Activated naive CD4-positive, alpha-beta T cell treated with anti-CD3 and anti-CD28 coated beads, Interleukin-2, amount 10 ng/mL, durations not matched to agents 7 days and 5 days (primary cell): ENCODE measurements around the gene FAM181B.
A peak's percentile ranks its signal among the peaks of the same experiment; 100 is the strongest.

Experiments
- CTCF ChIA-PET: fragments of 350-600 bp; sonication (Branson Sonifier 250); formaldehyde crosslinking; loops from one replicate; lab custom pipeline; 2021; ENCODE audit warnings: antibody characterized with exemption; lab: Charles Lee
- DNase-seq: peaks from one replicate; pipeline ENCODE4 v3.0.0-alpha.2; 2020
- H3K27ac Mint-ChIP-seq: one replicate; pipeline ENCODE4 v1.8.0; 2021; ENCODE audit warnings: mild to moderate bottlenecking, moderate library complexity, mixed read lengths
- H3K27me3 Mint-ChIP-seq: one replicate; pipeline ENCODE4 v1.8.0; 2021; ENCODE audit warnings: mild to moderate bottlenecking, mixed read lengths
- H3K36me3 Mint-ChIP-seq: one replicate; pipeline ENCODE4 v1.8.0; 2021; ENCODE audit warnings: mixed read lengths
- H3K4me1 Mint-ChIP-seq: one replicate; pipeline ENCODE4 v1.8.0; 2021; ENCODE audit warnings: mixed read lengths
- H3K4me3 Mint-ChIP-seq: one replicate; pipeline ENCODE4 v1.8.0; 2021; ENCODE audit warnings: mild to moderate bottlenecking, moderate library complexity, mixed read lengths
- H3K9me3 Mint-ChIP-seq: one replicate; pipeline ENCODE4 v1.8.0; 2021; ENCODE audit warnings: mixed read lengths

FAM181B gene

GRCh38 chr11:82756765-82757639 lies 23.3 kb upstream of the FAM181B start:
- H3K27me3 Mint-ChIP-seq = peaks cover 13% of the 10 kb centered on the region

GRCh38 chr11:82754410-82754809 lies 20.7 kb upstream of the FAM181B start:
- Mint-ChIP-seq H3K36me3 (no peaks in the 10 kb centered on the region), H3K4me3 (no peak overlapping the region), H3K27ac (no peak overlapping the region), H3K4me1 (peaks cover 51% of the 10 kb centered on the region), H3K9me3 (peaks cover 1% of the 10 kb centered on the region), H3K27me3 (peaks cover 13% of the 10 kb centered on the region)
- CTCF ChIA-PET = no interaction called here
- no peak for DNase-seq

More at GRCh38 chr11:82756765-82757639, 23.3 kb upstream of the FAM181B start:
- peaks cover 1% of the 10 kb centered on the region for H3K9me3 Mint-ChIP-seq
- CTCF ChIA-PET = interaction anchor here (0.9 to 1.9 kb wide), 6 partner anchors 11 to 110 kb away, joined by 3 to 11 read pairs (median 5); partner anchors contain the start of gene FAM181B
- peak overlapping the region; percentile 80 for H3K27ac Mint-ChIP-seq
- peaks cover 28% of the 10 kb centered on the region for H3K4me1 Mint-ChIP-seq
- peak overlapping the region; percentile 54 for H3K4me3 Mint-ChIP-seq
- DNase-seq = peak; percentile 38
- no peaks in the 10 kb centered on the region for H3K36me3 Mint-ChIP-seq

GRCh38 chr11:82753921-82754320 lies 20.3 kb upstream of the FAM181B start:
- no peak for DNase-seq
- CTCF ChIA-PET = no interaction called here
- Mint-ChIP-seq H3K36me3 (no peaks in the 10 kb centered on the region), H3K27me3 (peaks cover 13% of the 10 kb centered on the region), H3K4me3 (no peak overlapping the region), H3K9me3 (peaks cover 1% of the 10 kb centered on the region), H3K27ac (no peak overlapping the region), H3K4me1 (peaks cover 51% of the 10 kb centered on the region)

GRCh38 chr11:82752801-82753200 lies 19.1 kb upstream of the FAM181B start:
- Mint-ChIP-seq H3K4me1 (peaks cover 45% of the 10 kb centered on the region), H3K27ac (no peak overlapping the region), H3K36me3 (no peaks in the 10 kb centered on the region), H3K9me3 (peaks cover 1% of the 10 kb centered on the region), H3K27me3 (peaks cover 13% of the 10 kb centered on the region), H3K4me3 (no peak overlapping the region)
- CTCF ChIA-PET = interaction anchor here (0.6 to 1.0 kb wide), 2 partner anchors 114 to 523 kb away, joined by 3 to 4 read pairs; no protein-coding TSS in a partner anchor
- no peak for DNase-seq

- CTCF ChIA-PET = no interaction called here
- Mint-ChIP-seq H3K36me3 (no peaks in the 10 kb centered on the region), H3K27me3 (peaks cover 16% of the 10 kb centered on the region), H3K4me1 (peaks cover 27% of the 10 kb centered on the region), H3K9me3 (peaks cover 1% of the 10 kb centered on the region), H3K27ac (peak overlapping the region; percentile 76), H3K4me3 (peak overlapping the region; percentile 51)
- DNase-seq = peak; percentile 60
These were observed 17.0 kb upstream of the FAM181B start for GRCh38 chr11:82750643-82751139.

- H3K27ac Mint-ChIP-seq = no peak overlapping the region
- no peak overlapping the region for H3K4me3 Mint-ChIP-seq
- no peak for DNase-seq
- CTCF ChIA-PET = no interaction called here
- H3K9me3 Mint-ChIP-seq = no peaks in the 10 kb centered on the region
- H3K27me3 Mint-ChIP-seq = peaks cover 13% of the 10 kb centered on the region
- H3K36me3 Mint-ChIP-seq = no peaks in the 10 kb centered on the region
- H3K4me1 Mint-ChIP-seq = peaks cover 25% of the 10 kb centered on the region
These were observed 13.8 kb upstream of the FAM181B start for GRCh38 chr11:82747471-82747870.

GRCh38 chr11:82738091-82738490 lies 4.4 kb upstream of the FAM181B start:
- no peak overlapping the region for H3K4me3 Mint-ChIP-seq
- H3K27me3 Mint-ChIP-seq = peaks cover 48% of the 10 kb centered on the region
- no peak for DNase-seq
- H3K36me3 Mint-ChIP-seq = no peaks in the 10 kb centered on the region
- peaks cover 6% of the 10 kb centered on the region for H3K4me1 Mint-ChIP-seq
- CTCF ChIA-PET = interaction anchor here (0.6 to 1.3 kb wide), 3 partner anchors 38 to 511 kb away, joined by 3 to 4 read pairs (median 3); no protein-coding TSS in a partner anchor
- H3K9me3 Mint-ChIP-seq = peaks cover 1% of the 10 kb centered on the region
- H3K27ac Mint-ChIP-seq = no peak overlapping the region

- no peak for DNase-seq
- H3K27ac Mint-ChIP-seq = no peak overlapping the region
- H3K4me1 Mint-ChIP-seq = peaks cover 10% of the 10 kb centered on the region
- no peaks in the 10 kb centered on the region for H3K36me3 Mint-ChIP-seq
- CTCF ChIA-PET = interaction anchor here (0.9 to 1.7 kb wide), 4 partner anchors 11 to 129 kb away, joined by 3 to 10 read pairs (median 6); no protein-coding TSS in a partner anchor
- H3K9me3 Mint-ChIP-seq = peaks cover 1% of the 10 kb centered on the region
- H3K4me3 Mint-ChIP-seq = peak overlapping the region; percentile 66
- H3K27me3 Mint-ChIP-seq = peaks cover 68% of the 10 kb centered on the region
These were observed 436 bp upstream of the FAM181B start for GRCh38 chr11:82734120-82734479.

- Mint-ChIP-seq H3K36me3 (no peaks in the 10 kb centered on the region), H3K4me3 (peak overlapping the region; percentile 66), H3K27ac (no peak overlapping the region), H3K4me1 (peaks cover 10% of the 10 kb centered on the region), H3K9me3 (peaks cover 1% of the 10 kb centered on the region), H3K27me3 (peaks cover 63% of the 10 kb centered on the region)
- peak; percentile 41 for DNase-seq
- CTCF ChIA-PET = interaction anchor here (0.7 to 1.7 kb wide), 4 partner anchors 10 to 130 kb away, joined by 3 to 10 read pairs (median 6); no protein-coding TSS in a partner anchor
These were observed 775 bp downstream of the FAM181B start for GRCh38 chr11:82732734-82733443.

- Mint-ChIP-seq H3K27ac (no peak overlapping the region), H3K36me3 (no peaks in the 10 kb centered on the region), H3K4me3 (no peak overlapping the region), H3K27me3 (peaks cover 64% of the 10 kb centered on the region), H3K9me3 (peaks cover 1% of the 10 kb centered on the region), H3K4me1 (peaks cover 10% of the 10 kb centered on the region)
- CTCF ChIA-PET = no interaction called here
- DNase-seq = no peak
These were observed 1.3 kb downstream of the FAM181B start for GRCh38 chr11:82732348-82732733.

GRCh38 chr11:82731691-82732277 lies 1.9 kb downstream of the FAM181B start:
- no peak for DNase-seq
- Mint-ChIP-seq H3K27me3 (peaks cover 67% of the 10 kb centered on the region), H3K36me3 (no peaks in the 10 kb centered on the region), H3K27ac (no peak overlapping the region), H3K9me3 (peaks cover 1% of the 10 kb centered on the region), H3K4me3 (peak overlapping the region; percentile 48), H3K4me1 (peaks cover 10% of the 10 kb centered on the region)
- CTCF ChIA-PET = interaction anchor here (0.8 to 1.3 kb wide), 2 partner anchors 14 to 25 kb away, joined by 3 to 4 read pairs; no protein-coding TSS in a partner anchor

GRCh38 chr11:82730754-82731153 lies 2.9 kb downstream of the FAM181B start:
- Mint-ChIP-seq H3K27me3 (peaks cover 57% of the 10 kb centered on the region), H3K4me3 (no peak overlapping the region), H3K27ac (no peak overlapping the region), H3K9me3 (peaks cover under 1% of the 10 kb centered on the region), H3K36me3 (no peaks in the 10 kb centered on the region), H3K4me1 (peaks cover 10% of the 10 kb centered on the region)
- CTCF ChIA-PET = interaction anchor here (1.3 kb wide), 1 partner anchor 13 kb away, joined by 4 read pairs; no protein-coding TSS in a partner anchor
- no peak for DNase-seq

- H3K27ac Mint-ChIP-seq = no peak overlapping the region
- no peak for DNase-seq
- CTCF ChIA-PET = interaction anchor here (1.3 kb wide), 1 partner anchor 13 kb away, joined by 4 read pairs; no protein-coding TSS in a partner anchor
- peaks cover 10% of the 10 kb centered on the region for H3K4me1 Mint-ChIP-seq
- no peak overlapping the region for H3K4me3 Mint-ChIP-seq
- peaks cover 57% of the 10 kb centered on the region for H3K27me3 Mint-ChIP-seq
- no peaks in the 10 kb centered on the region for H3K9me3 Mint-ChIP-seq
- H3K36me3 Mint-ChIP-seq = no peaks in the 10 kb centered on the region
These were observed 3.4 kb downstream of the FAM181B start for GRCh38 chr11:82730286-82730685.
